Hepatocyte (in vitro differentiated cells): ENCODE results near the gene ADAM10.

Experiments
- CTCF ChIP-seq: fragments of 200-600 bp; sonication (generic); IDR thresholded peaks from 2 replicates; pipeline ENCODE4 v1.5.1; 2016; ENCODE audit warnings: antibody characterized with exemption, mild to moderate bottlenecking; ENCODE audit not compliant: poor library complexity
- EZH2 ChIP-seq: fragments of 200-600 bp; sonication (generic); IDR thresholded peaks from 2 replicates; pipeline ENCODE4 v1.6.1; 2016; ENCODE audit warnings: antibody characterized with exemption, mild to moderate bottlenecking, borderline replicate concordance
- EZH2phosphoT487 ChIP-seq: fragments of 200-600 bp; sonication (generic); IDR thresholded peaks from one replicate; pipeline ENCODE4 v1.6.1; 2018; ENCODE audit warnings: antibody characterized with exemption, mild to moderate bottlenecking, low read depth, moderate library complexity; ENCODE audit not compliant: unreplicated experiment, severe bottlenecking

DNA sequence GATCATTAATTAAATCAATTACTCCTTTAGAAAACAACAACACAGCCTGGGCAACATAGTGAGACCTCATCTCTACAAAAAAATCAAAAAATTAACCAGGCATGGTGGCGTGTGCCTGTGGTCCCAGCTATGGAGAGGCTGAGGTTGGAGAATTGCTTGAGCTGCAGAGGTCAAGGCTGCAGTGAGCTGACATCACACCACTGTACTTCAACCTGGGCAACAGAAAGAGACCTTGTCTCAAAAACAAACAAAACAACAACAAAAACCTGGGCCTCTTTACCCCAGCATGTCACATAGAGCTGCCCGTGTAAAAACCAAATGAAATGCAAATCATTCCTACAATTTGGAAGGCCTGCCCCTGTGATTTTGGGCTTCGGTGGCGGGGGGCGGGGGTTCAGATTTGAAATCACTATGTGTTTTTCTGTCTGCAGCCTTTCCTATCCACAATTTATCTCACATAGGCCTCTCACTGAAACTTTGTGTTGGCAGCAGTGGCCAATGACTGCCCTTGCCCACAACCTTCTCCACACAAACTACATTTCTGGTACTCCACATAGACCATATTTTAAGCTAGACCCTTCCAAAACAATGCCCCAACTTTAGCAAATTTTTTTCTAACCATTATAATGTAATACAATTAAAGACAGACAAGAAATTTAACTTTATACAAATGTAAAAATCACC is 6.5 kb downstream of the ADAM10 start:
- TF ChIP-seq CTCF (no peak), EZH2phosphoT487 (no peak), EZH2 (no peak)
